Measurements from ENCODE around the gene MTHFD1L.

DNA sequence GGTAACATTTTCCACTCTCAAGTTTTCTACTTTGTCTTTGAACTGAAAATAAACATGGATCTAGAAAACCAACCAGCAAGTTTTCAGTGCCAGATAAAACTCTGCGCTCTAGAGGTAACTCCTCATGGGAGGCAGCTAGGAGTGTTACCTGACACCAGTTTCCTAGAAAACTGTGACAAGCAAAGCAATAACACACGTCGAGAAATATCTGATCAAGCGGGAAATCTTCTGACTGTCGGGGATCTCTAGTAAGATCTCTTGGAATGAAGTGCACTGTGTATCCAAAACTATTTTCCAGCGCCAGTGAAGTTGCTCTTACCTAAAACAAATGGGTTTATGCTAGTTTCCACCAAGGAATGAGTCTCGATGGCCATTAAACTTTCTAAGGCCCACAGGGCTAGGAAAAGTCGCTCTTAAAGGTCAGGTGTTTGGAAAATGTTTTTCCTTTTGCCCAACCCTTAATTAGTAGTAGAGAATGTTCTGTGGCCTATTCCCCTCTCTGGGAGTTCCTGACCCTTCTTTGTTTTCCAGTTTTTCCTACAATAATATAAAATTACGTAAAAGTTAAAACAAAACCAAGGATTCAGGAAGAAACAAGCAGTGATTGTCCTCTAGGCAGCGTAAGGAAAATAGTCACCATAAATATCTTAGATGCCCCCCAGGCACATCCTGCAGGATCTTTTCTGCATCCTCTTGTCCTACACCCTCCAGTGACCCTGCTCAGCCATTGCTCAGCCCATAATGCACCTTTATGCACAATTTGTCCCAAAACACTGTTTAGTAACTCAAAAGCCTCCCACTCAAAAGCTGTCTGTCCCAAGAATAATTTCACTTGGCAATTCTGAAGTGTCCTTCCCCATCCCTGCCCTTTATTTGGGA is 236.6 kb downstream of the MTHFD1L start:
- no peak for TF ChIP-seq JUN (IDR thresholded peaks at IDR 0.05)
- TF ChIP-seq CHD2 (IDR thresholded peaks at IDR 0.05; ENCODE audit: low read length, partially characterized antibody): no peak
- no peak for TF ChIP-seq RAD21 (conservative IDR thresholded peaks at IDR 0.05 in 1 of 2, IDR thresholded peaks at IDR 0.05 in 1 of 2)
- TF ChIP-seq SMC3 (IDR thresholded peaks at IDR 0.05): no peak
- TF ChIP-seq FOXS1 (CRISPR knock-in tag; IDR thresholded peaks at IDR 0.05): no peak
- no peak for TF ChIP-seq POLR2AphosphoS2 (conservative IDR thresholded peaks at IDR 0.05; ENCODE audit: low read length)
- TF ChIP-seq, protein P1, sequence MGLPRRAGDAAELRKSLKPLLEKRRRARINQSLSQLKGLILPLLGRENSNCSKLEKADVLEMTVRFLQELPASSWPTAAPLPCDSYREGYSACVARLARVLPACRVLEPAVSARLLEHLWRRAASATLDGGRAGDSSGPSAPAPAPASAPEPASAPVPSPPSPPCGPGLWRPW (IDR thresholded peaks at IDR 0.05): no peak
- TF ChIP-seq, protein P2, sequence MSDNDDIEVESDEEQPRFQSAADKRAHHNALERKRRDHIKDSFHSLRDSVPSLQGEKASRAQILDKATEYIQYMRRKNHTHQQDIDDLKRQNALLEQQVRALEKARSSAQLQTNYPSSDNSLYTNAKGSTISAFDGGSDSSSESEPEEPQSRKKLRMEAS (IDR thresholded peaks at IDR 0.05): no peak
- TF ChIP-seq EHMT2 (IDR thresholded peaks at IDR 0.05; ENCODE audit: low read depth): no peak
